Neural progenitor cell (in vitro differentiated cells): Measurements from ENCODE around the gene TRIM65. TPM values are rescaled to one million over a fixed set of nuclear protein-coding genes. Genes with fewer than 3 reads are reported as not detected.
A peak's percentile ranks its signal among the peaks of the same experiment; 100 is the strongest.

Experiments used
- DNase-seq: peaks from one replicate; pipeline ENCODE4 v3.0.0-alpha.2; 2016; ENCODE audit warnings: low spot score
- H2AFZ ChIP-seq: fragments of 200-600 bp; sonication (generic); replicated peaks from 2 replicates; pipeline ENCODE4 v1.6.1; 2016; ENCODE audit warnings: antibody characterized with exemption
- H3F3A ChIP-seq: fragments of 200-600 bp; sonication (generic); 2 replicates; pipeline ENCODE4 v1.6.1; 2016; ENCODE audit warnings: antibody characterized with exemption, low read depth
- H3K27ac ChIP-seq: fragments of 200-600 bp; sonication (generic); 2 replicates; pipeline ENCODE4 v1.5.1; 2016; ENCODE audit warnings: mild to moderate bottlenecking
- H3K27me3 ChIP-seq: fragments of 200-600 bp; sonication (generic); 2 replicates; pipeline ENCODE4 v1.6.1; 2016; ENCODE audit warnings: mild to moderate bottlenecking, moderate library complexity
- H3K36me3 ChIP-seq: fragments of 200-600 bp; sonication (generic); 2 replicates; pipeline ENCODE4 v1.5.1; 2016
- H3K4me1 ChIP-seq: fragments of 200-600 bp; sonication (generic); 2 replicates; pipeline ENCODE4 v1.6.1; 2016; ENCODE audit warnings: mixed run types
- H3K4me2 ChIP-seq: fragments of 200-600 bp; sonication (generic); 2 replicates; pipeline ENCODE4 v1.6.1; 2016
- H3K4me3 ChIP-seq: fragments of 200-600 bp; sonication (generic); 2 replicates; pipeline ENCODE4 v1.5.1; 2016
- H3K79me2 ChIP-seq: fragments of 200-600 bp; sonication (generic); 2 replicates; pipeline ENCODE4 v1.6.1; 2016; ENCODE audit warnings: low read depth
- H3K9ac ChIP-seq: fragments of 200-600 bp; sonication (generic); 2 replicates; pipeline ENCODE4 v1.6.1; 2016
- H3K9me3 ChIP-seq: fragments of 200-600 bp; sonication (generic); 2 replicates; pipeline ENCODE4 v1.5.1; 2016; ENCODE audit warnings: low read depth
- H4K20me1 ChIP-seq: fragments of 200-600 bp; sonication (generic); 2 replicates; pipeline ENCODE4 v1.6.1; 2016; ENCODE audit warnings: low read depth
- H3K27ac Mint-ChIP-seq: 3 replicates; pipeline ENCODE4 v1.8.0; 2021; ENCODE audit warnings: mixed read lengths
- H3K27me3 Mint-ChIP-seq: 2 replicates; pipeline ENCODE4 v1.8.0; 2022; ENCODE audit warnings: low read depth, mild to moderate bottlenecking, inconsistent platforms, moderate library complexity, mixed read lengths; ENCODE audit not compliant: insufficient read depth
- H3K36me3 Mint-ChIP-seq: 3 replicates; pipeline ENCODE4 v1.8.0; 2021; ENCODE audit warnings: mixed read lengths
- H3K4me1 Mint-ChIP-seq: 3 replicates; pipeline ENCODE4 v1.8.0; 2021; ENCODE audit warnings: mixed read lengths
- H3K4me3 Mint-ChIP-seq: 3 replicates; pipeline ENCODE4 v1.8.0; 2021; ENCODE audit warnings: mild to moderate bottlenecking, moderate library complexity, mixed read lengths
- H3K9me3 Mint-ChIP-seq: 3 replicates; pipeline ENCODE4 v1.8.0; 2020; ENCODE audit warnings: mixed read lengths
- EZH2 ChIP-seq: fragments of 200-600 bp; sonication (generic); IDR thresholded peaks from 2 replicates; pipeline ENCODE4 v1.6.1; 2017; ENCODE audit warnings: antibody characterized with exemption, mild to moderate bottlenecking, moderate library complexity
- EZH2phosphoT487 ChIP-seq: fragments of 200-600 bp; sonication (generic); IDR thresholded peaks from 2 replicates; pipeline ENCODE4 v1.6.1; 2017; ENCODE audit warnings: antibody characterized with exemption
- total RNA-seq: library from RNA; depleted of rRNA; stranded (reverse); fragments of >200 nt; gene quantifications from 2 replicates; pipeline ENCODE4 v1.2.3, GENCODE V29; 2015; ENCODE audit warnings: low replicate concordance
- TF ChIP-seq, protein P1 (sequence below): fragments of 200-600 bp; sonication (generic); IDR thresholded peaks from 2 replicates; pipeline ENCODE4 v1.5.1; 2017; ENCODE audit warnings: antibody characterized with exemption, mild to moderate bottlenecking

Gene TRIM65, protein sequence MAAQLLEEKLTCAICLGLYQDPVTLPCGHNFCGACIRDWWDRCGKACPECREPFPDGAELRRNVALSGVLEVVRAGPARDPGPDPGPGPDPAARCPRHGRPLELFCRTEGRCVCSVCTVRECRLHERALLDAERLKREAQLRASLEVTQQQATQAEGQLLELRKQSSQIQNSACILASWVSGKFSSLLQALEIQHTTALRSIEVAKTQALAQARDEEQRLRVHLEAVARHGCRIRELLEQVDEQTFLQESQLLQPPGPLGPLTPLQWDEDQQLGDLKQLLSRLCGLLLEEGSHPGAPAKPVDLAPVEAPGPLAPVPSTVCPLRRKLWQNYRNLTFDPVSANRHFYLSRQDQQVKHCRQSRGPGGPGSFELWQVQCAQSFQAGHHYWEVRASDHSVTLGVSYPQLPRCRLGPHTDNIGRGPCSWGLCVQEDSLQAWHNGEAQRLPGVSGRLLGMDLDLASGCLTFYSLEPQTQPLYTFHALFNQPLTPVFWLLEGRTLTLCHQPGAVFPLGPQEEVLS
- total RNA-seq, result 17.2 and 36.3 TPM in 2 replicates

DNA sequence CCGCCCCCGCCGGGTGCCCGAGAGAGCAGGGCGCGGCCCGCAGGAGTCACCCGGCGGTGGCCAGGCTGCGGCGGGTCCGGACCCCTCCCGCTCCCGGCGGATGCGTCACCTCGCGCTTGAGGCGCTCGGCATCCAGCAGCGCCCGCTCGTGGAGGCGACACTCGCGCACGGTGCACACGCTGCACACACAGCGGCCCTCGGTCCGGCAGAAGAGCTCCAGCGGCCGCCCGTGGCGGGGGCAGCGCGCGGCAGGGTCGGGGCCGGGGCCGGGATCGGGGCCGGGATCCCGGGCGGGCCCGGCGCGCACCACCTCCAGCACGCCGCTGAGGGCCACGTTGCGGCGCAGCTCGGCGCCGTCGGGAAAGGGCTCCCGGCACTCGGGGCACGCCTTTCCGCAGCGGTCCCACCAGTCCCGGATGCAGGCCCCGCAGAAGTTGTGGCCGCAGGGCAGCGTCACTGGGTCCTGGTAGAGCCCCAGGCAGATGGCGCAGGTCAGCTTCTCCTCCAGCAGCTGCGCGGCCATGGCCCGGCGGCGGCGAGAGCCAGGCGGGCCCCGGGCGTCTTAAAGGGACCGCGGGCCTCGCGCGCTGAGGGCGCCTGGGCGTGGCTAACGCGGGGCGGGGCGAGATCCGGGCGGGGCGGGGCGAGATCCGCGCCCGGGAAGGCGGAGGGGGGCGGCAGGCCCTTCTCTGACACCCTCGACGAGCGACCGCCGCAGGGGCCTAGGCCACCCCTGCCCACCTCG, at the start of gene TRIM65:
TRIM65 (minus strand) TSS at position 537 of the 745 bp plus-strand sequence; CDS start at position 523, 14 bp downstream.
- peak within 1 kb of the TSS; percentile 68 for H3K4me3 ChIP-seq
- peak; percentile 91 for DNase-seq
- Mint-ChIP-seq H3K36me3 (peaks cover 2% of the 10 kb centered on the region), H3K4me3 (peak within 1 kb of the TSS; percentile 82), H3K4me1 (peaks cover 28% of the 10 kb centered on the region), H3K9me3 (no peaks in the 10 kb centered on the region), H3K27me3 (peaks cover 7% of the 10 kb centered on the region), H3K27ac (peak within 1 kb of the TSS; percentile 78)
- no peak for TF ChIP-seq EZH2phosphoT487
- peak; percentile 37 for TF ChIP-seq EZH2
- TF ChIP-seq, protein P1, sequence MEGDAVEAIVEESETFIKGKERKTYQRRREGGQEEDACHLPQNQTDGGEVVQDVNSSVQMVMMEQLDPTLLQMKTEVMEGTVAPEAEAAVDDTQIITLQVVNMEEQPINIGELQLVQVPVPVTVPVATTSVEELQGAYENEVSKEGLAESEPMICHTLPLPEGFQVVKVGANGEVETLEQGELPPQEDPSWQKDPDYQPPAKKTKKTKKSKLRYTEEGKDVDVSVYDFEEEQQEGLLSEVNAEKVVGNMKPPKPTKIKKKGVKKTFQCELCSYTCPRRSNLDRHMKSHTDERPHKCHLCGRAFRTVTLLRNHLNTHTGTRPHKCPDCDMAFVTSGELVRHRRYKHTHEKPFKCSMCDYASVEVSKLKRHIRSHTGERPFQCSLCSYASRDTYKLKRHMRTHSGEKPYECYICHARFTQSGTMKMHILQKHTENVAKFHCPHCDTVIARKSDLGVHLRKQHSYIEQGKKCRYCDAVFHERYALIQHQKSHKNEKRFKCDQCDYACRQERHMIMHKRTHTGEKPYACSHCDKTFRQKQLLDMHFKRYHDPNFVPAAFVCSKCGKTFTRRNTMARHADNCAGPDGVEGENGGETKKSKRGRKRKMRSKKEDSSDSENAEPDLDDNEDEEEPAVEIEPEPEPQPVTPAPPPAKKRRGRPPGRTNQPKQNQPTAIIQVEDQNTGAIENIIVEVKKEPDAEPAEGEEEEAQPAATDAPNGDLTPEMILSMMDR, result peak; percentile 12
- H3K9me3 ChIP-seq, result no peaks in the 10 kb centered on the region
- H3K4me1 ChIP-seq, result peaks cover 16% of the 10 kb centered on the region
- peak within 1 kb of the TSS; percentile 78 for H3K4me2 ChIP-seq
- peak within 1 kb of the TSS; percentile 70 for H2AFZ ChIP-seq
- H3K27me3 ChIP-seq, result no peaks in the 10 kb centered on the region
- peaks cover 26% of the 10 kb centered on the region for H3K79me2 ChIP-seq
- H3K36me3 ChIP-seq, result no peaks in the 10 kb centered on the region
- H3F3A ChIP-seq, result peaks cover 14% of the 10 kb centered on the region
- peaks cover 11% of the 10 kb centered on the region for H4K20me1 ChIP-seq
- peak within 1 kb of the TSS; percentile 8 for H3K27ac ChIP-seq
- H3K9ac ChIP-seq, result peak within 1 kb of the TSS; percentile 4

DNA sequence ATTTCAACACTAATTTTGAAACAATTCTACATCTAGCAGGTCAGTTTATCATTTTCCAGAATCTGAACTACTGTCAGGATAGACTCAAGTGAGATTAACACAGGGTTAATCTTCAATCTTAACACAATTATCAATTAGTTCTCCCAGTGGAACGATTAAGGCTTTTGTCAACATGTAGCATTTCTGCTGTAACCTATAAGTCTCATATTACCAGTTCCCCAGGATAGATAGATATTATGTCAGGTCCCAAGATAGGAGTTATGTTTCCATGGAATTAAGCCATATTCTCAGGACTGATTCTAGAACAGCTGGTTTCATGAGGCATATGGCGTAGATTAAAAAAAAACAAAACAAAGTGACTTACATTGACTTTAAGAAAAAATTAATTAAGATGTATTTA, 48.5 kb upstream of the TRIM65 start:
- no peaks in the 10 kb centered on the region for H4K20me1 ChIP-seq
- no peaks in the 10 kb centered on the region for H3K27me3 ChIP-seq
- TF ChIP-seq, protein P1, result no peak
- TF ChIP-seq EZH2 (no peak), EZH2phosphoT487 (no peak)
- H3K36me3 ChIP-seq, result no peaks in the 10 kb centered on the region
- DNase-seq, result no peak
- H3K4me1 ChIP-seq, result peaks cover 7% of the 10 kb centered on the region
- H3F3A ChIP-seq, result peaks cover 9% of the 10 kb centered on the region
- no peaks in the 10 kb centered on the region for H3K9me3 Mint-ChIP-seq
- peaks cover 15% of the 10 kb centered on the region for H3K4me1 Mint-ChIP-seq
- no peak overlapping the region for H3K27ac Mint-ChIP-seq
- H3K9ac ChIP-seq, result no peak overlapping the region
- peaks cover 12% of the 10 kb centered on the region for H3K36me3 Mint-ChIP-seq
- peaks cover 2% of the 10 kb centered on the region for H3K27me3 Mint-ChIP-seq
- no peak overlapping the region for H2AFZ ChIP-seq
- no peaks in the 10 kb centered on the region for H3K9me3 ChIP-seq
- H3K4me3 Mint-ChIP-seq, result no peak overlapping the region
- H3K79me2 ChIP-seq, result no peaks in the 10 kb centered on the region
- no peak overlapping the region for H3K27ac ChIP-seq
- no peak overlapping the region for H3K4me2 ChIP-seq
- no peak overlapping the region for H3K4me3 ChIP-seq

DNA sequence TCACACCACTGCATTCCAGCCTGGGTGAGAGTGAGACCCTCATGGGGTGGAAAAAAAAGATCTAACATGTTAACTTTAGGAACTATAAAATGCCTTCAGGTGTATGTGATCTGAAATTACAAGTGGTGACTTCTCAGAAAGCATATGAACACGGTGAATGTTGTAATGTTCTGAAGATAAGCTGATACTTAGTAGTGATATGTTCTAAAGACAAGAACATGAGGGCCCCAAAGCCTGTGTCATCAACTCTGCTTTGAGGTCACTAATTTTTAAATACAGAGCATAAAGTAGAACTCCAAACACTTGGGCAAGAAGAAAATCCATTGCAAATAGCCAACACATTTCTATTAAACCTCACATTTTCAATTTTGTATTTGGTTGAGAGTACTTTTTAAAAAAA, 46.7 kb upstream of the TRIM65 start:
- no peak overlapping the region for H3K4me3 ChIP-seq
- H3K9me3 Mint-ChIP-seq, result no peaks in the 10 kb centered on the region
- no peaks in the 10 kb centered on the region for H3K36me3 ChIP-seq
- no peak overlapping the region for H2AFZ ChIP-seq
- no peaks in the 10 kb centered on the region for H3K9me3 ChIP-seq
- H3K79me2 ChIP-seq, result no peaks in the 10 kb centered on the region
- peaks cover 5% of the 10 kb centered on the region for H3K36me3 Mint-ChIP-seq
- no peak overlapping the region for H3K27ac ChIP-seq
- peaks cover 2% of the 10 kb centered on the region for H3K27me3 Mint-ChIP-seq
- H4K20me1 ChIP-seq, result no peaks in the 10 kb centered on the region
- H3K9ac ChIP-seq, result no peak overlapping the region
- H3K27ac Mint-ChIP-seq, result no peak overlapping the region
- peaks cover 8% of the 10 kb centered on the region for H3K4me1 ChIP-seq
- TF ChIP-seq EZH2, result no peak
- TF ChIP-seq EZH2phosphoT487, result no peak
- TF ChIP-seq, protein P1, result no peak
- peaks cover 15% of the 10 kb centered on the region for H3K4me1 Mint-ChIP-seq
- DNase-seq, result no peak
- peaks cover 9% of the 10 kb centered on the region for H3F3A ChIP-seq
- H3K4me2 ChIP-seq, result no peak overlapping the region
- H3K27me3 ChIP-seq, result no peaks in the 10 kb centered on the region
- no peak overlapping the region for H3K4me3 Mint-ChIP-seq
